HG02571 (cell line): ENCODE data around the gene OTOF.
A peak's percentile ranks its signal among the peaks of the same experiment; 100 is the strongest.

ENCODE experiments used
- ATAC-seq: cut with Tn5 transposase; IDR thresholded peaks from one replicate; pipeline ENCODE4 v1.9.1; 2021; ENCODE audit warnings: mild to moderate bottlenecking, moderate library complexity; ENCODE audit not compliant: unreplicated experiment

OTOF gene

DNA sequence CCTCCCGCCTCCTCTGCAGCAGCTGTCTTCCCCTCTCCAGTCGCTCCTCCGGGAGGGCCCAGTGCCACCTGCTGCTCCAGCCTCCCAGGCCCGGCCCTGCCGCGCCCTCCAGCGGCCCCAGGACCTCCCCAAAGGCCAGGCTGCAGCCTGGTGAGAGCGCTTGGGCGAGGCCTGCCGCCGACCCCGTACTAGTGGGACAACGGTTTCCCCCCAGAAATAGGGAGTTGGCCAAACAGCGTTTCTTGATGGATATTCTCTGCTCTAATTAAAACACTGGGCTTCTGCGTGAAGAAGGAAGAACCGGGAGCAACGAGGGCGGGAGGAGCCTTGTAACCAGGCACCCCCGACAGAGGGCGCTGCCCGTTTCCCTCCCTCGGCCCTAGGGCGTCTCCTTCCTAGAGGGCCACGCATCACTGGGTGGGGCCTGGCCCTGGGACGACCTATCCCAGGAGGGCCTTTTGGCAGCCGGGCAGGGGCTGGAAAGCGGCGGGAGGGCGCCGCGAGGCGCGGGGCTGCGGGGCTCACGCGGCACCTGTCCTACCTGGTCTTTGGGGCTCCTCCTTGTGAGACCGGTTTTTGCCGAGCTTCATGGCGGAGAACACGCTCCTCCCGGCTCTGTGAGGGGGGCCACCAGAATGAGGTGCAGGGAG, 25.4 kb upstream of the OTOF start:
- ATAC-seq, result peak; percentile 63

DNA sequence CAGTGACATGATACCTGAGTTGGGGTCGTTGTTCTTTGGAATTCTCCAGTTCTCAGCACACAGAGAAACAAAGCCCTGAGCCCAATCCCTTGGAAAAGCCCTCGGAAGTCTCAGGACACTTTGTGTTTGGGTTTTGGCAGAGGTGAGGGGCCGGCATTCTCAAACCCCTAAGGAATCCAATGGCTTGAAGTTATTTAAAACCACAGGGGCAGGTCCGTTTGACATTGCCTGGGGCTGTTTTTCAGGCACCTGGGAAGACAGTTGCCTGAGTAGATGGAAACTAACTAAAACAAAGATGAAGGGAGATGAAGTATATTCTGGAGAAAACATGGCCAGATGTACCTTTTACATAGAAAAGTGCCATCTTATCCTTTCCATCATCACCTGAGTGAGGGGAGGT, 22.5 kb upstream of the OTOF start:
- ATAC-seq, result no peak

DNA sequence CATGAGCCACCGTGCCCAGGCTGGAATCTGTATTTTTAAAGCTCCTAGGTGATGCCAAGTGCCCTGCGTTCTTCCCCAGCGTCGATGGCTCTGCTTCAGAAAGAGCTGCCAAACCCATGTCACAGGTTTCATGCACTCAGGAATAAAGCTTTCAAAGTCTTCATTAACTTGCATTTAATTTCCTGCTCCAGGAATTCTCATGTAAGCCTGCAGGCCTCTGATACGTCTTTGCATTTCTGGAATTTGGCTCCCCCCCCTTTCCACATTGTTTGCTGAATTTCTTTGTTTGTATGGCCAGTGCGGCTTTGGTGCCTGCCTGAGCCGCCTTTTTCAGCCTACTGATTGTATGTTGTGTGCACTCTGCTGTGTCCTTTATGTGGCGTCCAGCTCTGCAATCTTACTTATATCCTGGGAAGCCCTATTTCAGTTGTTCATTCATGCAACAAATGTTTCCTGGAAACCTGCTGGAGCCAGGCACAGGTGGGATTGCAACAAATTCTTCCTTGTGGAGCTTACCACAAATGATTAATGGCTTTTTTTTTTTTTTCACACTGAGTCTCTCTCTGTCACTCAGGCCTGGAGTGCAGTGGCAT, 17.9 kb upstream of the OTOF start:
- ATAC-seq, result no peak

DNA sequence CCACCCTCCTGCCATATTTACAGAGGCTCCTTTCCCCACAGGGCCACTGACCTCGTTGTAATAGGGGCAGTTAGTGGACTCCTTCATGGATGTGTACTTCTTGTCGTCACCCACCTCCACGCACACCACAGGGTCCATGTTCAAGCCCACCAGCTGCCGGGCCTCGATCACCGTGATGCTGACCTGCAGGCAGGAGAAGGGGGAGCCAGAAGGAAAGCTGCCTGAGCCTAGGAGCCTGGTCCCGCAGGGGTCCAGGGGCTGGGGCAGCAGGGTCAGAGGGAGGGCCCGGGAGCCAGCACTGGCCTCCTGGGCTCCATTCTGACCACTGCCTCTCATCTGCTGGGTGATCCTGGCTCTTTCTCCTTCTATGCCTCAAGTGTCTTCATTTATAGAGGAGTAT, 17.0 kb upstream of the OTOF start:
- no peak for ATAC-seq

DNA sequence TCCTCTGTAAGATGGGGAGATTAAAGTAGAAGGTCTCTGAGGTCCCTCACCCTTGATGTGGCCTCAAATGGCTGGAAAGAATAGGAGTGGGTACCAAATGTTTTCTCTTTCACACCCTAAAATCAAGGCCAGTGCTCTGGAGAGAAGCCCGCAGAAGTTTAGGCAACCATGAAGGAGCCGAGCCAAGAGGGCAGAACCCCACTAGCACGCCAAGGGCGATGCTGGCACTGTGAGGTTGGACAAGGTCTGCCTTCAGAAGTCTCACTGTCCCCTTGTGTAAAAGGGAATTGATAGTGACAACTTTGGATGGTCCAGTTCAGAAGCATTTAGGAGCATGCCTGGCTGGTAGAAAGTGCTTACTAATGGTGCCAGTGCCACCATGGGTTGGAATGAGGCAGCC, 16.3 kb upstream of the OTOF start:
- no peak for ATAC-seq

- ATAC-seq, result no peak
Observed at GRCh38 chr2:26493566-26493965, 15.6 kb upstream of the OTOF start.

GRCh38 chr2:26492749-26493515, 15.0 kb upstream of the OTOF start:
- ATAC-seq, result no peak

GRCh38 chr2:26491563-26492167, 13.7 kb upstream of the OTOF start:
- no peak for ATAC-seq

DNA sequence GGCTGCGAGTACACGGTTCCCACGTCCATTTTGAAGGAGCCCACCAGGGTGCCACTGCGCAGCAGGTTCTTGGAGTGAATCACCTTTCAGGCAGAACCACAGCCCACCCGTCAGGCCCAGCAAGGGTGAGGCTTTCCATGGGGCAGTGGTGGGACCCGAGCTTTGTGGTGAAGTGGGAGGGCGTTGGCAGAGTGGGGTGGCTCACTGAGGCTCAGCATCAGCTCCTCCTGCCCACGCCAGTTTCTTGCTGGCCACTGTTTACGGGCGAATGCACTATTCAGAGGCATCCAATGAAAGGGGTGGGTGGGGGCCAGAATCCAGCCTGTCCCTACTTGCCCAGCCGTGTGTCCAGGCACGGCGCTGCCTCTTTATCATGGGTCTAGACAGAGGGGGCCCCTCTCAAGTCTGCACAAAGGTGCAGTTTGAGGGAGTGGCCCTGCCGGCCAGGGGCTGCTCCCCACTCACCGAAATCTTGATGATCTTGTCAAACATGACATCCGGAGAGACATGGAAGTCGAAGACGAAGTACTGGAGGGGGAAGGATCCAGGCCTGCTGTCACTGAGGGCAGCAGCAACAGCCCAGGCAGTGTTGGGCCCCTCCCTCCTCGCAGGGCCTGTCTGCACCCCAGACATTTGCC, 11.4 kb upstream of the OTOF start:
- ATAC-seq, result no peak

- no peak for ATAC-seq
Observed at GRCh38 chr2:26488463-26489212, 10.7 kb upstream of the OTOF start.

GRCh38 chr2:26487192-26487591, 9.3 kb upstream of the OTOF start:
- ATAC-seq, result no peak

- ATAC-seq, result no peak
Observed at GRCh38 chr2:26486789-26487188, 8.9 kb upstream of the OTOF start.

GRCh38 chr2:26485725-26486418, 7.9 kb upstream of the OTOF start:
- ATAC-seq, result no peak

- no peak for ATAC-seq
Observed at GRCh38 chr2:26485099-26485498, 7.2 kb upstream of the OTOF start.

GRCh38 chr2:26484579-26484978, 6.7 kb upstream of the OTOF start:
- no peak for ATAC-seq

DNA sequence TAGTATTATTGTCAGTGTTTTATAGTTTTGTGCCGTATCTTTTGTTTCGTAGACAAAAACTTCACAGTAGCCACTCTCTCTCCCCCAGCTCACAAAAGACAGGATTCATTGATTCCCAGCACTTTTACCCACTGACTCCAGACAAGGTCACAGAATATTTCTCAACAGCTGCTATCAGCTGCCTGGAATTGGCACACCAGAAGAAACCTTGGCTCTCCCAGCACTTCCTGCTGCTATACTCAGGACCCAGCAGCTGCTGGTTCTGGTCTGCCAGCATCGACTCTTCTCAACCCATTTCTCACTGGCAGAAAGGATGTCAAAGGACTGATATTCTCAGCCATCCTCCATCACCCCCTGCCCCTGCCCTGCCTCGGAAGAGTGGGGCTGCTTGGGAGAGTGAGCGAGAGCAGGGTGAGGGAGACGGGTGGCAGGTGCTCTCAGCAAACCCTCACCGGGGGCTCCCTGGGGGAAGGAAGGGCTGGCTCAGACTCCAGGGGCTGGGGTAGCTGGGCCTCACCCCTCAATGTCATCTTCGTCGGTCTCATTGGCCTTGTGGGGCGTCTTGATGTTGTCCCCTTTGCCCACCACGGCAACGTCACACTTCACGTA, 6.1 kb upstream of the OTOF start:
- no peak for ATAC-seq

DNA sequence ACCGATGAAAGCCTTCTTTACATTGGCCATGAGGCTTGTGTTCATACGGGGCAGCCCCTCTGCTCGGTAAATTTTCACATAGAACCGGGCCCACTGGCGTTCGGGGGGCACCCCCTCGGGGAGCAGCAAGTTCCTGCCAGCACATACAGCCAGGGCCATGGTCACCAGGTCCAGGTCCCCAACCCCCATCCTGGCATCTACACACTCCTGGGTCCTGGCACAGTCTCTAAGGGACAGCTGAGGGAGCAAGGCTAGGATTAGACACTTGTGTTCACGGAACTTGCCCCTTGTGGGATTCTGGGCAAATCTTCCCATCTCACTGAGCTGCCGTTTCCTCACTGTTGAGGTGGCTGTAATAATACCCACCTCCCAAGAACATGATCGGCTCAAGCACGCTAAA, 5.6 kb upstream of the OTOF start:
- ATAC-seq, result no peak

GRCh38 chr2:26483027-26483326, 5.1 kb upstream of the OTOF start:
- no peak for ATAC-seq

GRCh38 chr2:26482211-26483026, 4.5 kb upstream of the OTOF start:
- ATAC-seq, result no peak
